ENCODE measurements around the gene PCDHB1. TPM values are rescaled to one million over a fixed set of nuclear protein-coding genes. Genes with fewer than 3 reads are reported as not detected.

PCDHB1 gene
- total RNA-seq, 4 donors from 2014 or later = not detected

DNA sequence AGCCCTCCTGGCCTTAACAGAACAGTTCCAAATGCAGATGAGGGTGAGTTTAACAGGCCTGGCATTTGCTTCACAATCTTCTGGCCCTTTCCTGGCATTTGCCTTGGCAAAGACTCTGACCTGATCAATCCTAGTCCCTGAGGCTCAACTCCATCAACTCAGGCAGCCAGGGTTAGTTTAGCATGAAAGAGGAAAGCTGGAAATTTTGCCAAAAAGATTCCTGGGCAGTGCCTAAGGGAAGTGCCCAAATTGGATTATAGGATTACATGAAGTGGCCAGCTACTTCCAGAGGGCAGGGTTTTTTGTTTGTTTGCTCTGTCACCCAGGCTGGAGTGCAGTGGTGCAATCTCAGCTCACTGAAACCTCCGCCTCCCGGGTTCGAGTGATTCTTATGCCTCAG, 48.1 kb upstream of the PCDHB1 start:
- Histone ChIP-seq H3K4me3 (no peak overlapping the region), H3K27ac (no peak overlapping the region), H3K27me3 (peaks cover 5% of the 10 kb centered on the region), H3K9me3 (no peaks in the 10 kb centered on the region), H3K4me1 (peaks cover 0 to 5% (median 2%) of the 10 kb centered on the region in 4 donors), H3K36me3 (no peaks in the 10 kb centered on the region)
- WGBS, 2 donors (ENCODE audit: low coverage in 1 of 2) = 83 to 93% methylated on average over 3 of the region's 3 CpGs
- DNase-seq = no peak
- intact Hi-C loops (cut with DNase I; ENCODE audit: low total_unique reads) = no loop called here
- in situ Hi-C loops (cut with MboI; ENCODE audit: low pct_ligation_motif_present in 1 of 4, low pct_unique_long_range_greater_than_20kb in 1 of 4, low sequenced_read_pairs in 3 of 4) = no loop called here
- no peak for TF ChIP-seq EP300 (IDR thresholded peaks at IDR 0.05; ENCODE audit: low read depth)
- no peak for TF ChIP-seq POLR2A (IDR thresholded peaks at IDR 0.05)
- TF ChIP-seq, protein P1, sequence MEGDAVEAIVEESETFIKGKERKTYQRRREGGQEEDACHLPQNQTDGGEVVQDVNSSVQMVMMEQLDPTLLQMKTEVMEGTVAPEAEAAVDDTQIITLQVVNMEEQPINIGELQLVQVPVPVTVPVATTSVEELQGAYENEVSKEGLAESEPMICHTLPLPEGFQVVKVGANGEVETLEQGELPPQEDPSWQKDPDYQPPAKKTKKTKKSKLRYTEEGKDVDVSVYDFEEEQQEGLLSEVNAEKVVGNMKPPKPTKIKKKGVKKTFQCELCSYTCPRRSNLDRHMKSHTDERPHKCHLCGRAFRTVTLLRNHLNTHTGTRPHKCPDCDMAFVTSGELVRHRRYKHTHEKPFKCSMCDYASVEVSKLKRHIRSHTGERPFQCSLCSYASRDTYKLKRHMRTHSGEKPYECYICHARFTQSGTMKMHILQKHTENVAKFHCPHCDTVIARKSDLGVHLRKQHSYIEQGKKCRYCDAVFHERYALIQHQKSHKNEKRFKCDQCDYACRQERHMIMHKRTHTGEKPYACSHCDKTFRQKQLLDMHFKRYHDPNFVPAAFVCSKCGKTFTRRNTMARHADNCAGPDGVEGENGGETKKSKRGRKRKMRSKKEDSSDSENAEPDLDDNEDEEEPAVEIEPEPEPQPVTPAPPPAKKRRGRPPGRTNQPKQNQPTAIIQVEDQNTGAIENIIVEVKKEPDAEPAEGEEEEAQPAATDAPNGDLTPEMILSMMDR (IDR thresholded peaks at IDR 0.05) = no peak
- no peak for TF ChIP-seq POLR2AphosphoS5 (IDR thresholded peaks at IDR 0.05)

DNA sequence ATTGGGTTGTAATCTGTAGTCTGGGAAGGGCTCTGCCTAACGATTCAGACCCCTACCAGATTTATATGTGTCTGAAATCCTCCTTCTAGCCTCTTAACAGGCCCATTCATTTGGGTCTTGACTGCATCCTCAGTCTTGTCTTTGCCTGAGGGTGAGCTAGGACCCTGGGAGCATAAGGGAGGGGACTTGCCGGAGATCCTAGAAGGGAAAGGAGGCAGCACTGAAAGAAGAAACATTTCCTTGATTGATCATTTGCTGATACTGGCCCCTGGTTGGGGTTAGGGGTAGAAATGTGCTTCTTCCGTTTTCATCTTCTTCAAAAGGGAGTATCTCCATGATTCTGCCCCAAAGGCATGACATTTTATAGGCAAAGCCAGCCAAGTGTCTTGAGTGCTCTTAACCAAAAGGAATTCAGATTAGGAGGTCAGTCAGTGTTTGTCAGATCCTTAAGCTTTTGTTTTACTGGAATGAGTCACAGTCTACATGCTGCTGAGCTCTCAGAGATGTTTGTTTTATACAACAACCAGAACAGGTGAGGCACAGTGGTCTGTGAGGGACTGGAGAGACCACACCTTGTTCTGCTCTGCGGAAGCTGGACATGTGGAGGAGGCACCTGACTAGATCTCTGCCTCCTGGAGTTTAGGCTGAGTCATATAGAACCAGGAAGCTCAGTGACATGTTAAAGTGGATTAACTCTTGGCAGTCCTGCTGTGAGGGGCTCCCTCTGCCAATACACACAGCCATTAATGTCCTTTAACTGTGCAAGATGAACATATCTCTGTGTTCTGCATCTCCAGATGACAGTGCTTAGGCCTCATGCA, 47.2 kb upstream of the PCDHB1 start:
- intact Hi-C loops (cut with DNase I; ENCODE audit: low total_unique reads) = no loop called here
- 29 to 37% methylated on average over 1 to 4 of the region's 4 CpGs for WGBS, 2 donors (ENCODE audit: low coverage in 1 of 2)
- in situ Hi-C loops (cut with MboI; ENCODE audit: low pct_ligation_motif_present in 1 of 4, low pct_unique_long_range_greater_than_20kb in 1 of 4, low sequenced_read_pairs in 3 of 4) = no loop called here

DNA sequence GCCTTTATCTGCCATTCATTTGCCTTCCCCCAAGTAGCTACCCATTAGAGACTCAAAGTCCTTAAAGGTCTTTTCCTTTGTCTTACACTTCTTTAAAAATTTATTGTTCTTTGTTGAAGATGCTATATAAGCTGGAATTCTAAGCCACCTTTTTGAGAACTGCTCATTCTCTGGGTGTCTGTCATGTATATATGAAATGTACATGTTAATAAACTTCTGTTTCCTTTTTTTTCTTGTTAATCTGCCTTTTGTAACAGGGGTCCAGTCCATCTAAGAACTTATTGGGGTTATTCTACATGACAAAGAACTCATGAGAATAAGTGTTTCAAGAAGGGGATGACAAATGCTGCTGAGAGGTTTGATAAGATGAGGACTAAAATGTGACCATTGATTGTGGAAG, 43.4 kb upstream of the PCDHB1 start:
- in situ Hi-C loops (cut with MboI; ENCODE audit: low pct_ligation_motif_present in 1 of 4, low pct_unique_long_range_greater_than_20kb in 1 of 4, low sequenced_read_pairs in 3 of 4) = no loop called here
- no peak for DNase-seq
- H3K36me3 ChIP-seq = no peaks in the 10 kb centered on the region
- intact Hi-C loops (cut with DNase I; ENCODE audit: low total_unique reads) = no loop called here
- no peaks in the 10 kb centered on the region for H3K9me3 ChIP-seq
- H3K4me1 ChIP-seq = no peaks in the 10 kb centered on the region
- TF ChIP-seq, protein P1 (IDR thresholded peaks at IDR 0.05) = no peak
- TF ChIP-seq EP300 (IDR thresholded peaks at IDR 0.05; ENCODE audit: low read depth) (no peak), POLR2A (IDR thresholded peaks at IDR 0.05) (no peak), POLR2AphosphoS5 (IDR thresholded peaks at IDR 0.05) (no peak)
- H3K27ac ChIP-seq = no peak overlapping the region
- H3K4me3 ChIP-seq = no peak overlapping the region
- H3K27me3 ChIP-seq = no peaks in the 10 kb centered on the region

More for the DNA sequence above, 47.2 kb upstream of the PCDHB1 start:
- Histone ChIP-seq H3K4me3 (no peak overlapping the region), H3K27me3 (peaks cover 5% of the 10 kb centered on the region), H3K36me3 (no peaks in the 10 kb centered on the region), H3K4me1 (peaks cover 0 to 5% (median 2%) of the 10 kb centered on the region in 4 donors), H3K9me3 (no peaks in the 10 kb centered on the region), H3K27ac (no peak overlapping the region)
- no peak for TF ChIP-seq POLR2AphosphoS5 (IDR thresholded peaks at IDR 0.05)
- TF ChIP-seq EP300 (IDR thresholded peaks at IDR 0.05; ENCODE audit: low read depth) = no peak
- TF ChIP-seq, protein P1 (IDR thresholded peaks at IDR 0.05) = no peak
- TF ChIP-seq POLR2A (IDR thresholded peaks at IDR 0.05) = no peak
- no peak for DNase-seq

DNA sequence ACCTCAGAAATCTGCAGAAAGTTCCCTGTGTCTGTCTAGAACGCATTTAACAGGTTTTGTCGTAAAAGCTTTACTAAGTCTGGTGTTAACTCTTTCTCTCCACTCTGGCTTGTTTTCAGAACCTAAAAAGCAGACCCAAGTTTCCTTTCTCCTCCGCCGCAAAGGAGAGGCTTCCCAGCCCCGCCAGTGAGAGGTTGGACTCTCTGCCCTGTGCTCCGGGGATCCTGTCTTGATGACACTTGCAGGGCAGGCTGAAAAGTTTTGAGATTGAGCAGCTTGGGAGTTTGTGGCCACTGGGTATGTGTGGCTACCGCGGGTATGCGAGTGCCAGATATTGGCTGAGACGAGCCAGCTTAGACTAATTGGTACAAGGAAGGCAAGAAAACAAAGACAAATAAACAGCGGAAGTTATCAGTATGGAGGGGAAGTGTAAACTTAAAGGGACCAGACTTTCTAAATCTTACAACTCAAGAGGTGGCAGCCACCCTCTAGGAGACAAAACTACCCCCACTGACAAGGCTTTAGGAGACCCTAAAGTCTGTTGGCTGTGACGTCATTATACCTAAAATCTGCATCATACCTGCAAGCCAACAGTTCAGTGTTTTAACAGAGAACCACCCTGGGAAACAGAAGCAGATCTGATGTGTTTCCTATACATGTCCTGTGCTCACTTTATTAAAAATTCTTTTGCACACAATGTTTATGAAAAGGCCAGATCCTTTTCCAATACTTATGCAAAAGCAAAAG, 41.0 kb upstream of the PCDHB1 start:
- TF ChIP-seq POLR2AphosphoS5 (IDR thresholded peaks at IDR 0.05) (no peak), EP300 (IDR thresholded peaks at IDR 0.05; ENCODE audit: low read depth) (no peak), POLR2A (IDR thresholded peaks at IDR 0.05) (no peak)
- TF ChIP-seq, protein P1 (IDR thresholded peaks at IDR 0.05) = no peak
- DNase-seq = no peak
- H3K27me3 ChIP-seq = no peaks in the 10 kb centered on the region
- H3K4me1 ChIP-seq = no peaks in the 10 kb centered on the region
- H3K36me3 ChIP-seq = no peaks in the 10 kb centered on the region
- intact Hi-C loops (cut with DNase I; ENCODE audit: low total_unique reads) = no loop called here
- no peak overlapping the region for H3K27ac ChIP-seq
- H3K9me3 ChIP-seq = no peaks in the 10 kb centered on the region
- 46 to 49% methylated on average over 9 to 12 of the region's 12 CpGs for WGBS, 2 donors (ENCODE audit: low coverage in 1 of 2)
- in situ Hi-C loops (cut with MboI; ENCODE audit: low pct_ligation_motif_present in 1 of 4, low pct_unique_long_range_greater_than_20kb in 1 of 4, low sequenced_read_pairs in 3 of 4) = no loop called here
- no peak overlapping the region for H3K4me3 ChIP-seq
